Measurements from ENCODE around the gene CECR2. TPM values are rescaled to one million over a fixed set of nuclear protein-coding genes. Genes with fewer than 3 reads are reported as not detected.

CECR2 gene
- total RNA-seq, 1 donor from 2014 or later = 67.8 TPM

GRCh38 chr22:17587629-17588028, 218.4 kb downstream of the CECR2 start:
- no peaks in the 10 kb centered on the region for H3K79me2 ChIP-seq (ENCODE audit: low read depth)
- no peak overlapping the region for H3K27ac ChIP-seq
- H3F3A ChIP-seq (ENCODE audit: low read depth) = no peaks in the 10 kb centered on the region
- Mint-ChIP-seq H3K36me3 (peaks cover 11% of the 10 kb centered on the region), H3K4me3 (no peak overlapping the region), H3K27me3 (ENCODE audit: insufficient read depth, low read depth) (peaks cover 2% of the 10 kb centered on the region), H3K27ac (no peak overlapping the region), H3K9me3 (no peaks in the 10 kb centered on the region), H3K4me1 (no peaks in the 10 kb centered on the region)
- H3K4me3 ChIP-seq = no peak overlapping the region
- H3K9me3 ChIP-seq (ENCODE audit: low read depth) = no peaks in the 10 kb centered on the region
- H3K4me2 ChIP-seq = no peak overlapping the region
- no peak overlapping the region for H3K9ac ChIP-seq
- H2AFZ ChIP-seq (replicated peaks) = no peak overlapping the region
- no peaks in the 10 kb centered on the region for H3K36me3 ChIP-seq
- no peak for DNase-seq (ENCODE audit: low spot score)
- H3K27me3 ChIP-seq = no peaks in the 10 kb centered on the region
- H4K20me1 ChIP-seq (ENCODE audit: low read depth) = no peaks in the 10 kb centered on the region
- peaks cover 3% of the 10 kb centered on the region for H3K4me1 ChIP-seq
- TF ChIP-seq EZH2 (IDR thresholded peaks at IDR 0.05) = no peak
- no peak for TF ChIP-seq EZH2phosphoT487 (IDR thresholded peaks at IDR 0.05)
- no peak for TF ChIP-seq CTCF (IDR thresholded peaks at IDR 0.05)

- H3K4me1 ChIP-seq = peaks cover 3% of the 10 kb centered on the region
- no peak for DNase-seq (ENCODE audit: low spot score)
- no peak overlapping the region for H3K4me3 ChIP-seq
- no peak overlapping the region for H3K4me3 Mint-ChIP-seq
- TF ChIP-seq EZH2 (IDR thresholded peaks at IDR 0.05) (no peak), CTCF (IDR thresholded peaks at IDR 0.05) (no peak), EZH2phosphoT487 (IDR thresholded peaks at IDR 0.05) (no peak)
- H3K36me3 Mint-ChIP-seq = peaks cover 16% of the 10 kb centered on the region
- peaks cover 3% of the 10 kb centered on the region for H3K4me1 Mint-ChIP-seq
- H4K20me1 ChIP-seq (ENCODE audit: low read depth) = no peaks in the 10 kb centered on the region
- H3K79me2 ChIP-seq (ENCODE audit: low read depth) = no peaks in the 10 kb centered on the region
- no peaks in the 10 kb centered on the region for H3K36me3 ChIP-seq
- H3F3A ChIP-seq (ENCODE audit: low read depth) = no peaks in the 10 kb centered on the region
- H3K9me3 ChIP-seq (ENCODE audit: low read depth) = no peaks in the 10 kb centered on the region
- H3K4me2 ChIP-seq = no peak overlapping the region
- H3K9me3 Mint-ChIP-seq = no peaks in the 10 kb centered on the region
- no peak overlapping the region for H3K9ac ChIP-seq
- no peaks in the 10 kb centered on the region for H3K27me3 ChIP-seq
- H3K27ac Mint-ChIP-seq = no peak overlapping the region
- H3K27me3 Mint-ChIP-seq (ENCODE audit: insufficient read depth, low read depth) = peaks cover 2% of the 10 kb centered on the region
- no peak overlapping the region for H2AFZ ChIP-seq (replicated peaks)
- H3K27ac ChIP-seq = no peak overlapping the region
These were observed 219.3 kb downstream of the CECR2 start for GRCh38 chr22:17588606-17589005.

- H3K36me3 ChIP-seq = no peaks in the 10 kb centered on the region
These were observed 220.6 kb downstream of the CECR2 start for GRCh38 chr22:17589810-17590375.

More at GRCh38 chr22:17589810-17590375, 220.6 kb downstream of the CECR2 start:
- Mint-ChIP-seq H3K27me3 (ENCODE audit: insufficient read depth, low read depth) (peaks cover 5% of the 10 kb centered on the region), H3K4me1 (peaks cover 3% of the 10 kb centered on the region), H3K36me3 (peaks cover 24% of the 10 kb centered on the region), H3K27ac (peak overlapping the region; percentile 50), H3K4me3 (no peak overlapping the region), H3K9me3 (no peaks in the 10 kb centered on the region)
- H3K4me2 ChIP-seq = no peak overlapping the region
- H3K4me3 ChIP-seq = no peak overlapping the region
- no peak for TF ChIP-seq EZH2phosphoT487 (IDR thresholded peaks at IDR 0.05)
- TF ChIP-seq EZH2 (IDR thresholded peaks at IDR 0.05) = no peak
- TF ChIP-seq CTCF (IDR thresholded peaks at IDR 0.05) = no peak
- no peak for DNase-seq (ENCODE audit: low spot score)
- H3K9ac ChIP-seq = no peak overlapping the region
- H3K27ac ChIP-seq = no peak overlapping the region
- no peaks in the 10 kb centered on the region for H3K27me3 ChIP-seq
- H3K9me3 ChIP-seq (ENCODE audit: low read depth) = no peaks in the 10 kb centered on the region
- H3K4me1 ChIP-seq = peaks cover 3% of the 10 kb centered on the region
- H3K79me2 ChIP-seq (ENCODE audit: low read depth) = no peaks in the 10 kb centered on the region
- H2AFZ ChIP-seq (replicated peaks) = no peak overlapping the region
- no peaks in the 10 kb centered on the region for H4K20me1 ChIP-seq (ENCODE audit: low read depth)
- no peaks in the 10 kb centered on the region for H3F3A ChIP-seq (ENCODE audit: low read depth)

Measured in neural progenitor cell (in vitro differentiated cells).